SK-N-SH treated with all-trans-retinoic acid at 6 μM for 48 hours (cell line): ENCODE measurements around the gene PTPRJ.

Source experiments
- ARNTL ChIP-seq: fragments of 450-650 bp; formaldehyde crosslinking; IDR thresholded peaks from 2 replicates; pipeline ENCODE4 v1.5.0; 2020; ENCODE audit warnings: low read depth, mild to moderate bottlenecking, moderate library complexity, borderline replicate concordance
- RARB ChIP-seq: fragments of 250-450 bp; sonication (Bioruptor Pico); IDR thresholded peaks from 2 replicates; pipeline ENCODE4 v1.8.0; 2021; ENCODE audit warnings: mild to moderate bottlenecking, moderate library complexity
- TF ChIP-seq, protein P1 (sequence below): fragments of 250-450 bp; sonication (Bioruptor Pico); IDR thresholded peaks from 2 replicates; pipeline ENCODE4 v1.8.0; 2021; ENCODE audit warnings: low read depth, mild to moderate bottlenecking, moderate library complexity, borderline replicate concordance
- TF ChIP-seq, protein P2 (sequence below): fragments of 250-450 bp; sonication (Bioruptor Pico); IDR thresholded peaks from 2 replicates; pipeline ENCODE4 v1.8.0; 2020; ENCODE audit warnings: mild to moderate bottlenecking, moderate library complexity, borderline replicate concordance

DNA sequence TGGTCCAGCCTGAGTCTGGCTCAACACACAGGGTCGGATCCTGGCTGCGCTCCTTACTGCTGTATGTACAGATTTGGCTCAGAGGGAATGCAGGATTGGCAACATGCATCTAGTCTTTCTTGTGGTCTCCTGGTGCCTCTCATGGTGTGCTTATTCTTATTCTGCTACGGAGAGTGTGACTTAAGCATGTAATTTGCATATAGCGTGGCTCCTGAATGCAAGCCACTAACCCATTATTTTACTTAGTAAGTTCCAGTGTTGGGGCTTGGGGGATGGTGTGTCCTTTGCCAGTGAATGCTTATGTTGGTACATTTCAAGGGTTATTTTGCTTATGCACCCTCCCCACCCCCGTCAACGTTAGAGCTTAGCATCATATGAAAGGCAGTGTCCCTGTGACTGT, 51.2 kb downstream of the PTPRJ start:
- TF ChIP-seq, protein P1, sequence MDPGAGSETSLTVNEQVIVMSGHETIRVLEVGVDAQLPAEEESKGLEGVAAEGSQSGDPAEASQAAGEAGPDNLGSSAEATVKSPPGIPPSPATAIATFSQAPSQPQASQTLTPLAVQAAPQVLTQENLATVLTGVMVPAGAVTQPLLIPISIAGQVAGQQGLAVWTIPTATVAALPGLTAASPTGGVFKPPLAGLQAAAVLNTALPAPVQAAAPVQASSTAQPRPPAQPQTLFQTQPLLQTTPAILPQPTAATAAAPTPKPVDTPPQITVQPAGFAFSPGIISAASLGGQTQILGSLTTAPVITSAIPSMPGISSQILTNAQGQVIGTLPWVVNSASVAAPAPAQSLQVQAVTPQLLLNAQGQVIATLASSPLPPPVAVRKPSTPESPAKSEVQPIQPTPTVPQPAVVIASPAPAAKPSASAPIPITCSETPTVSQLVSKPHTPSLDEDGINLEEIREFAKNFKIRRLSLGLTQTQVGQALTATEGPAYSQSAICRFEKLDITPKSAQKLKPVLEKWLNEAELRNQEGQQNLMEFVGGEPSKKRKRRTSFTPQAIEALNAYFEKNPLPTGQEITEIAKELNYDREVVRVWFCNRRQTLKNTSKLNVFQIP (CRISPR knock-in tag) = no peak
- TF ChIP-seq ARNTL (no peak), RARB (CRISPR knock-in tag) (no peak)
- TF ChIP-seq, protein P2, sequence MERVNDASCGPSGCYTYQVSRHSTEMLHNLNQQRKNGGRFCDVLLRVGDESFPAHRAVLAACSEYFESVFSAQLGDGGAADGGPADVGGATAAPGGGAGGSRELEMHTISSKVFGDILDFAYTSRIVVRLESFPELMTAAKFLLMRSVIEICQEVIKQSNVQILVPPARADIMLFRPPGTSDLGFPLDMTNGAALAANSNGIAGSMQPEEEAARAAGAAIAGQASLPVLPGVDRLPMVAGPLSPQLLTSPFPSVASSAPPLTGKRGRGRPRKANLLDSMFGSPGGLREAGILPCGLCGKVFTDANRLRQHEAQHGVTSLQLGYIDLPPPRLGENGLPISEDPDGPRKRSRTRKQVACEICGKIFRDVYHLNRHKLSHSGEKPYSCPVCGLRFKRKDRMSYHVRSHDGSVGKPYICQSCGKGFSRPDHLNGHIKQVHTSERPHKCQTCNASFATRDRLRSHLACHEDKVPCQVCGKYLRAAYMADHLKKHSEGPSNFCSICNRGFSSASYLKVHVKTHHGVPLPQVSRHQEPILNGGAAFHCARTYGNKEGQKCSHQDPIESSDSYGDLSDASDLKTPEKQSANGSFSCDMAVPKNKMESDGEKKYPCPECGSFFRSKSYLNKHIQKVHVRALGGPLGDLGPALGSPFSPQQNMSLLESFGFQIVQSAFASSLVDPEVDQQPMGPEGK (CRISPR knock-in tag) = no peak
